Right lung (tissue), 5 donors: ENCODE data around the gene DISC1. TPM values are rescaled to one million over a fixed set of nuclear protein-coding genes. Genes with fewer than 3 reads are reported as not detected.
"Not testable (repeated sequence)": the region's sequence is repeated elsewhere in the genome, so short reads cannot be mapped to it uniquely, and the experiment has no call there.

Experiments used
- DNase-seq, 2 donors: peaks; one replicate each; pipeline ENCODE4 v3.0.0-alpha.2; 2013
- polyA plus RNA-seq, 5 donors: library from polyadenylated mRNA; unstranded; fragments of 120-200 nt; gene quantifications; one replicate each; pipeline versions ENCODE4 v1.2.1 to v1.2.3, GENCODE V29; 2013; ENCODE audit warnings: inconsistent platforms in 1 of 5, low replicate concordance in 1 of 5; ENCODE audit not compliant: insufficient read length in 5 of 5, insufficient read depth in 1 of 5

Gene DISC1
- polyA plus RNA-seq, 5 donors: 7.8 to 11.4 (median 9.7) TPM

GRCh38 chr1:231887166-231887565 is 260.6 kb downstream of the DISC1 start:
- DNase-seq: no peak

- no peak for DNase-seq
These were observed 261.3 kb downstream of the DISC1 start for GRCh38 chr1:231887866-231888265.

DNA sequence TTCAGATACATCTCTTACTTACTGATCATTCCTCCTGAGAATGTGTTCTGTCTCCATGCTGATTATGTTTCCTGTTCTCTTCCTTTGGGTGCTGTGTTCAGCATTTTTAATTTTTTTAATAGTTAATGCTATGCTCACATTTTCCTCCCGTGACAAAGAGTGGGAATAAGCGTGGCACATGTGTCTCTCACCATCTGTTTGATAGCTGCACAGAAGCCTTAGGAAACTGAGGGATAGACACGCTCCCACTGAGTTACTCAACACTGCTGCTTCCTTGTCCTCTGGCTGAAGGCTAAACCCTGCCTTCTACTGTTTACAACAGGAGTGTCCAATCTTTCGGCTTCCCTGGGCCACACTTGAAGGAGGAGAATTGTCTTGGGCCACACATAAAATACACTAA is 264.2 kb downstream of the DISC1 start:
- no peak for DNase-seq

DNA sequence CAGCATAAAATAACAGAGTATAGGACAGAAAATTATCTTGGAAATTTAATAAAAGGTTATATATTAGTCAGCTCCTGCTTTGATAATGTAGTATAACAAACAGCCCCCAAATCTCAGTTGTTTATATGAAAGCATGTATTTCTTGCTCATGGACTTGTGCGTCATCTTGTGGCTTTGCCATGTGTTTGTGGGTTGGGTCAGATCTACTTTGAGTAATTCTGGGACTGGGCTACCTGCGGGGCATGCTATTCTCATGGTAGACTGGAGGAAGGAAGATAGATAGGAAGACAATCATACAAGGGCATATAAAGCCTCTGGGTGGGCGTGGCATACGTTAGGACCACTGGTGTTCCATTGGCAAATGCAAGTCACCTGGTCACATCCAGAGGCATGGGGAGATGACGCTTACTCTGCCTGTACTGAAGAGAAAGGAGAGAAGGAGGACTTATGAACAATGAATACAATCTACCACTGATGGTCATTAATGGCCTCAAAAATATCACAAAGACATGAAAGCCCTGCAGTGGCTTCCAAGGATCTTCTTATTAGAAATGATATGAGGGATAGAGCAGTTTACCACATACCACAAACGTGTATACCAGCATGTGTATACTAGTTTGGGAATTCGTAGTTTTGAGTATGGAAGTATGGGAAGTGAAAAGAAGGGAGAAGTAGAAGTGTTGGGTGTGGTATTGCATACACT is 267.0 kb downstream of the DISC1 start:
- no peak for DNase-seq

DNA sequence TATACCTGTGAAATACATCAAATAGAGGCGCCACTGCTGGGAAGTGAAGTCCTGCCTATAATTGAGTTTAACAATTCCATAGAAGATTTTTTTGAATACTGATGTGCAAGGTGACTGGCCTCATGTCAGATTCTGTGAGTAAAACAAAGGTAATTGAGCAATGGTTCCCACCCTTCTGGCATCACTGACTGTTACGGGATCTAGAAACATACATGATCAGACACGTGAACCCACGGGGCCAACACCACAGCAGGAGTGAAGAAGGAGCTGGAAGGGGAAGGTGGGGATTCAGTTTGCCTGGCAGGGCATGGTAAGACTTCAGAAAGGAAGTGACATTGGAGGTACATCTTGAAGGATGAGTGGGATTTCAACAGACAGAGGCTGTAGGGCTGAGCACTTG is 270.2 kb downstream of the DISC1 start:
- no peak for DNase-seq

- no peak for DNase-seq
These were observed 272.5 kb downstream of the DISC1 start for GRCh38 chr1:231899046-231899445.

DNA sequence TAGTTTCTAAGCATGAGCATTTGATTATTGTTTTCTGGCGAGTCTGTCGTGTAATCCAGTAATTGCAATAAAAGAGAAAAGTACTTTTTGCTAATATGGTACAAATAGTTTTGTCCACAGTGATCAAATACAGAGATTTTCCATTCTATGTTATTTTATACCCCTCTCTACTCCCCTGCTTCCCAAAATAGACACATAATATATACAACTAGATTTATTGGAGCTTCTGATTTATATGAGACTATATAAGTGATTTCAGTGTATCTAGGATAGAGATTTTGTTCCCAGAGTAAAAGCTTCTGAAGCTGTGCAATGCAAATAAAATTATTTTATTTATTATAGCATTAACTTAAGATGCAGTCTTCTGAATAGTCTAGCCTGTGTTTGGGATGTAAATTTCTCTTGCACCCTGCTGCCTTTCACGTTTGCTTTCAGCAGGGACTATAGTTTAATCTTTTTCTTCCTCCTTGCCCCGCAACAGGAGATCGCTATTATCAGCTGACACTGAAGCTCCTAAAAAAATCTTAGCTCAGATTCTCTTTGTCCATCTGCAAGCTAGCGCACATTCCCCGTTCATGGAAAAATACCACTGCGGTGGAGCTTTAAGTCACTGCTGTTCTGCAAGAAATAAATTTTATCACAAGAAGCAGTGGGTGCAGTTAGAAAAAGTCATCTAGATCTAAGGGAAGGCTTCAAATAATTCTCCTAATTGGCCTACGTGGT is 273.3 kb downstream of the DISC1 start:
- DNase-seq: no peak

- no peak for DNase-seq
These were observed 277.0 kb downstream of the DISC1 start for GRCh38 chr1:231903586-231904081.

DNA sequence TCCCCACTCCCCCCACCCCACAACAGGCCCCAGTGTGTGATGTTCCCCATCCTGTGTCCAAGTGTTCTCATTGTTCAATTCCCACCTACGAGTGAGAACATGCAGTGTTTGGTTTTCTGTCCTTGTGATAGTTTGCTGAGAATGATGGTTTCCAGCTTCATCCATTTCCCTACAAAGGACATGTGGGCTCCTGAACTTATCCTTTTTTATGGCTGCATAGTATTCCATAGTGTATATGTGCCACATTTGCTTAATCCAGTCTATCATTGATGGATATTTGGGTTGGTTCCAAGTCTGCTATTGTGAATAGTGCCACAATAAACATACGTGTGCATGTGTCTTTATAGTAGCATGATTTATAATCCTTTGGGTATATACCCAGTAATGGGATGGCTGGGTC is 280.7 kb downstream of the DISC1 start:
- not testable (repeated sequence) for DNase-seq

DNA sequence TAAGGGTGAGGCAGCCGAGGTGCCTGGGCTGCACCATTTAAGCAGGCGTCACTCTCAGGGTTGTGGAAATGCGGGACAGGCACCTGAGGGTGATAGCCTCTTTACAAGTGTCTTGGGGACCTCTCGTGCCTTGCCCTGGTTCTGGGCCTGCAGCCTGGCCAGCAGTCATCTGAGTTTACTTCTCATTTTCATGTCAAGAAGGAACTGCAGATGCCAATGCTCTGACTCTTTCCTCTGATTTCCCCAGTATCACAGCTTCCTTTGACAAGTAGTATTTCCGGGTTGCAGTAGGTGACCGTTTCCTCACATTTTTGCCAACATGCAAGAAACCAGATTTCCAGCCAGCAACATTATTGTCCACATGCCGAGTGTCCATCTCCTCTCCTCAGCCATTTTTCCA is 286.9 kb downstream of the DISC1 start:
- no peak for DNase-seq

GRCh38 chr1:231918239-231919015 is 291.8 kb downstream of the DISC1 start:
- DNase-seq: no peak

GRCh38 chr1:231919239-231919885 is 292.8 kb downstream of the DISC1 start:
- no peak for DNase-seq

- DNase-seq: no peak
These were observed 293.3 kb downstream of the DISC1 start for GRCh38 chr1:231919886-231920285.

DNA sequence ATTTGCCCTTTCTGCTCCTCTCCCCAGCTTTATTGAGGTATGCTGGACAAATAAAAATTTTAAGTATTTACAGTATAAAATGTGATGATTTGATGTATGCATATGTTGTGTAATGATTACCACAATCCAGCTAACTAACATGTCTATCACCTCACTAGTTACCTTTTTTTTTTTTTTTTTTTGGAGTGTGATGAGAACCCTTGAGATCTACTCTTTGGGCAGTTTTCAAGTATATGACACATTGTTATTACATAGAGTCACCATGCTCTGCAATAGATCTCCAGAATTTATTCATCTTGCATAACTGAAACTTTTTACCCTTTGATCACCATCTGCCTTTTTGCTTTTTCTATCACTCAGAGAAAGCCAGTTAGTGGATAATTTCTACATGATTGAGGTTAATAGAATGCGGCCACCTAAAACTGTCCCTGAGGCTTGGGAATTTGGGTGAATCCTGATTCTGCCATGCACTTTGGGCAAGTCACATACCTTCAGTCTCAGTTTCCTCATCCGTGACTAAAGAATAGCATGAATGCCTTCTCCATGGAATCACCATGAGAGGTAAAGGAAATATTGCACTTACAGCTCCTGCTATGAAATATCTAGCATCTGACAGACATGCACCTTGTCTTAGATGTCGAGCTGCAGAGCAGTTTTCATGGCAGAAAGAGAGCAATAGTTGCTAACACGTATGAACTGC is 295.2 kb downstream of the DISC1 start:
- DNase-seq: no peak

DNA sequence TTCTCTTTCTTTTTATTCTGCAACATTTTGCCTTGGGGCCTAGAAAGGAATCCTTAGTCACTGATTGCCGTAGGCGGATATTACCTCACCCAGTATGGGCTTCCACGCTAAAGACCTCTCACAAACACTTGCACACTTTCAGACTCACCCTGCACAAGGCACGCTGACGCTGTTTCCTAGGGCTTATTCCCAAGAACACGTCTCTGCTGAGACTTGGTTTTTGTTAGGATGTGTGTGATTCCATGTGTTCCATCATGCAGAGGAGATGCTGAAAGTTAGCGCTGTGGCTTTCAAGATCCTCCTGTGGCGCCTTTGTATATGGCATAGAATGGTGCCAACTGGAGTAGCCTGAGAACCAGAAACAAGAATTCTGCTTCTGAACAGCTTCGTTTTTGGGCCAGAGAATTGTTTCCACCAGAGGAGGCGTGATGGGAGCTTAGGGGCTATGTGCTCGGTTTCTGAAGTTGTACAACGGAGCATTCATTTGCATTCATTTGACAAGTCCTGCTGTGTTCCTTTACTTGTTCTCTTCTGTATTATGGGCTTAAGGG is 297.0 kb downstream of the DISC1 start:
- DNase-seq: no peak

DNA sequence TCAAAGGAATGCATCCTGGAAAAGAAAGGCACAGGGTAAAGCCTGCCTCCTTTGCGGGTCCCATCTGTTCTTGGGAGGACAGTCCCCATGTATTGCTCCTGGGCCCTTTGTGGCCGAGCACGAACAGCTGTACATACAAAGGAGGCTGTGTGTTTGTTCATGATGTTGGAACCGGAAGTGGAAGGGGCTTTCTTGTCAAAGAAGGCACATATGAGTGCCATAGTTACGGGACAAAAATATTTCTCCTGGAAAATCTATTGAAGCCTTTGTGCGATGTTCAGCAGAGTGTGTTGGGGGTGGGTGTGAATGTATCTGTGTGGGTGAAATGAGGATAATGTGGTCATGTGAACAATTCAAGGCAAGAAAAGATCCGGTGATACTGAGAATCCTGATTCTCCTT is 297.6 kb downstream of the DISC1 start:
- DNase-seq: no peak

DNA sequence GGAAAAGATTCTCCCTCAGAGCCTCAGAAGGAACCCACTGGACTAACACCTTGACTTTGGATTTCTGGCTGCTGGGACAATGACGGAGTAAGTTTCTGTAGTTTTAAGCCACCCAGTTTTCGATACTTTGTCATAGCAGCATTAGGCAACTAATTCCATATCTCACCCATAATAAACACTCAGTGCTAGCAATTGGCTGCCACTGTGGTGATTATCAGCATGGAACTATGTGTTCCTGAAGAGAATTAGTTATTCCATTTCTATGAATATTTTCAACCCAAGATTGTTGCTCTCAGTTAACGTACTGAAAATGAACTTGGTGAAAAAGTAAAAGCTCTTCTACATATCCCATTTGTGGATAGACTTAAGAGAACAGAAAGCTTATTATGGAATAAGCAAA is 299.3 kb downstream of the DISC1 start:
- no peak for DNase-seq

DNA sequence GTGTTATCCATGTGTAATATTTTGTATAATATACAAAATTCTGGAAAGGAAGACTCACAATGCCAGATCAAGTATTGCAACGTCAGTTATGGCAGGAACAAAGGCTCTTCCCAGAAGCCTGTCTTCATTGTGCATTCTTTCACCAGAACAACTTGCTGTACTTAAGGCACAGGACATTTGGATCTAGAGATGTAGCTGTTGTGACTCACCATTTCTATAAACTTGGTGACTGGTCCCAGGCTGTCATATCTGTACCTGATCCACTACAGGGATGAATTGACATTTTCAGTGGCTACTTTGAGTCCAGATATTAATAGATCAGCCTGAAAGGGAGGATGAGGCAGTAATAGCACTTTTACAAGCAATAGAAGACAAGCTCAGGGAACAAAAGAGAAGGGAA is 299.8 kb downstream of the DISC1 start:
- DNase-seq: no peak

DNA sequence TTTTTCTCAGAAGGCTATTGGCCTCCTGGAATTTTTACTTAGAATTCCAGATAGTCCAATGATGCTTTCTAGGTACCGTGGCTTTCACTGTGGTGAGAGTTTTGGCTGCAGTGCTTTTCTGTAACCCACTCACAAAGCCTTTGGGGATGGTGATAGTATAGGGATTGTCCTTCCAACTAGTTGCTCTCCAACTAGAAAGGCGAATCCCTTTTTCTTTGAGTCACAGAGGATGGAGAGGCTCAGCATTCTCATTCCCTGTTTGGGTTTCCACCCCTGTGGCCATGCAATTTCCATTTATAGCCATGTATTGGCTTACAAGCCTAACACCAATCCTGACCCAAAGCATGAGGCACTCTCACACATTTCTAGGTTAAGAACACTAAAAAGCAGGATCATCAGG is 300.3 kb downstream of the DISC1 start:
- no peak for DNase-seq

- DNase-seq: no peak
These were observed 300.8 kb downstream of the DISC1 start for GRCh38 chr1:231927431-231927830.

DNA sequence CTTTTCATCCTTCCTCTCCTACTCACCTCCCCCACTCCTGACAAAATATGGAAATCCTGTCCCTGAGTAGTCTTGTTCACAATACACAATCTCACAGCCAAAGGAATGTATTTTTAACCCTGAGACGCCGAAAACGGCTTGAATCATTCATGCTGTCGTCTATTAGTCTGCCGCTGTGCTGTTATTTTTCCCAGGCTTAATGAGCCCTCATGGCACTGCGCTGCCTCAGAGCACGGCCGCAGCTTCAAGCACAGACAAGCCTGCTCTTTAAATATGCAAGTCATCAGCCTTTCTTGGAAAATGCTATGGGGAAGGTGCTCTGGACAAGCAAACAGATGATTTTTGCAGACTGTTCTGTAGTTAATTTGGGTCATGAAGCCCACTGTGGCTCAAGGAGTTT is 302.7 kb downstream of the DISC1 start:
- no peak for DNase-seq
